ENCODE results near the gene KCNIP4. TPM values are rescaled to one million over a fixed set of nuclear protein-coding genes. Genes with fewer than 3 reads are reported as not detected.

The KCNIP4 gene
- total and polyA plus RNA-seq, 9 of the 15 experiments (the other 6 are each of a cell fraction or from before 2014, with no cell fraction given), result 0.25 to 0.41 TPM; not detected in 7

DNA sequence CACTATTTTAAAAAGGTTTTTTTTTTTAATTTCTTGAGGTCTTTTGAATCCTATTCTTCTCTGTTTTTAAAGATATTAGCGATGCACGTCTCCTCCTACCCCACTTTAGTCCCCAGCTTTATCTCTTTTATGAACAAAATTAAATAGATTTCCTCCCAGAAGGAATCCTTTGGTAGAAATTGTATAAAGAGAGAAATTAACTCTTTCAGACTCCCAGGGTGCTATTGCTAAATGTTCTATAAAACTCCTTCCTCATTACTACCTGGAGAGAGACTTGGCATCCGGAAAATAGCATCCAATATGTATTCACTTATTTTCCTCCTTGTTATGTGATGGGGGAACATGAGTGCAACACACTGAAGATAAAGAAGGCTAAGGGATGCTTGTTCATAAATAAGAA lies 1264.8 kb downstream of the KCNIP4 start:
- ChIA-PET CTCF (ENCODE audit: low intra/inter-chr PET ratio) (interaction anchor here (2.5 kb wide), 1 partner anchor 262 kb away, joined by 8 read pairs; no protein-coding TSS in a partner anchor), POLR2A (no interaction called here)
- in situ Hi-C loops (cut with MboI), result loop anchor here (25.0 kb wide), 1 partner anchor 1996 kb away; no protein-coding TSS in a partner anchor
- Histone ChIP-seq H2AFZ (ENCODE audit: low read depth, low read length) (no peak overlapping the region), H3K9me3 (replicated peaks; ENCODE audit: control insufficient read depth, insufficient read depth, low read depth, low read length) (no peaks in the 10 kb centered on the region), H3K27me3 (ENCODE audit: control insufficient read depth in 2 of 2, insufficient read depth in 2 of 2, low read length in 2 of 2) (no peaks in the 10 kb centered on the region; a peak in 1 of 5 replicates), H3K9ac (ENCODE audit: insufficient read depth in 1 of 2, low read depth in 2 of 2, low read length in 2 of 2) (no peak overlapping the region), H3K27ac (ENCODE audit: extremely low read depth, low read depth, low read length) (no peak overlapping the region), H4K20me1 (replicated peaks; ENCODE audit: control insufficient read depth, insufficient read depth, low read length) (no peaks in the 10 kb centered on the region), H3K9me1 (ENCODE audit: control insufficient read depth, insufficient read depth, low read length) (no peaks in the 10 kb centered on the region), H3K4me3 (no peak overlapping the region), H3K4me1 (replicated peaks in 1 of 2; ENCODE audit: control insufficient read depth in 2 of 2, insufficient read depth in 2 of 2, low read length in 2 of 2) (no peaks in the 10 kb centered on the region), H3K36me3 (ENCODE audit: control insufficient read depth, insufficient read depth, low read length) (no peaks in the 10 kb centered on the region), H3K4me2 (ENCODE audit: insufficient read depth, low read length) (no peak overlapping the region), H3K79me2 (ENCODE audit: control insufficient read depth, insufficient read depth, low read length) (no peaks in the 10 kb centered on the region)
- FAIRE-seq (no peak), DNase-seq (ENCODE audit: extremely low read depth in 1 of 4, low spot score in 3 of 4) (no peak), ATAC-seq (no peak)
- BruUV-seq (replicated peaks), result no TSS peak
- WGBS (ENCODE audit: insufficient coverage, low coverage, missing lambda C conversion rate), result 0% methylated on average over 3 of the region's 3 CpGs
- intact Hi-C loops (cut with micrococcal nuclease), result loop anchor here (2.0 to 10.0 kb wide), 3 partner anchors 139 to 1995 kb away; no protein-coding TSS in a partner anchor
- TF ChIP-seq SMAD3 (CRISPR knock-in tag; conservative IDR thresholded peaks at IDR 0.05), result no peak
- TF ChIP-seq MEF2D (tag; conservative IDR thresholded peaks at IDR 0.05; ENCODE audit: low read depth), result no peak
- TF ChIP-seq, protein P1, sequence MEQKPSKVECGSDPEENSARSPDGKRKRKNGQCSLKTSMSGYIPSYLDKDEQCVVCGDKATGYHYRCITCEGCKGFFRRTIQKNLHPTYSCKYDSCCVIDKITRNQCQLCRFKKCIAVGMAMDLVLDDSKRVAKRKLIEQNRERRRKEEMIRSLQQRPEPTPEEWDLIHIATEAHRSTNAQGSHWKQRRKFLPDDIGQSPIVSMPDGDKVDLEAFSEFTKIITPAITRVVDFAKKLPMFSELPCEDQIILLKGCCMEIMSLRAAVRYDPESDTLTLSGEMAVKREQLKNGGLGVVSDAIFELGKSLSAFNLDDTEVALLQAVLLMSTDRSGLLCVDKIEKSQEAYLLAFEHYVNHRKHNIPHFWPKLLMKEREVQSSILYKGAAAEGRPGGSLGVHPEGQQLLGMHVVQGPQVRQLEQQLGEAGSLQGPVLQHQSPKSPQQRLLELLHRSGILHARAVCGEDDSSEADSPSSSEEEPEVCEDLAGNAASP (IDR thresholded peaks at IDR 0.05), result no peak
- no peak for TF ChIP-seq GATAD2A (IDR thresholded peaks at IDR 0.05)
- no peak for TF ChIP-seq ZNF212 (CRISPR knock-in tag; IDR thresholded peaks at IDR 0.05)
- no peak for TF ChIP-seq ZNF239 (CRISPR knock-in tag; IDR thresholded peaks at IDR 0.05)
- TF ChIP-seq L3MBTL2 (IDR thresholded peaks at IDR 0.05), result no peak
- TF ChIP-seq HDAC1 (IDR thresholded peaks at IDR 0.05), result no peak
- TF ChIP-seq, protein P2, sequence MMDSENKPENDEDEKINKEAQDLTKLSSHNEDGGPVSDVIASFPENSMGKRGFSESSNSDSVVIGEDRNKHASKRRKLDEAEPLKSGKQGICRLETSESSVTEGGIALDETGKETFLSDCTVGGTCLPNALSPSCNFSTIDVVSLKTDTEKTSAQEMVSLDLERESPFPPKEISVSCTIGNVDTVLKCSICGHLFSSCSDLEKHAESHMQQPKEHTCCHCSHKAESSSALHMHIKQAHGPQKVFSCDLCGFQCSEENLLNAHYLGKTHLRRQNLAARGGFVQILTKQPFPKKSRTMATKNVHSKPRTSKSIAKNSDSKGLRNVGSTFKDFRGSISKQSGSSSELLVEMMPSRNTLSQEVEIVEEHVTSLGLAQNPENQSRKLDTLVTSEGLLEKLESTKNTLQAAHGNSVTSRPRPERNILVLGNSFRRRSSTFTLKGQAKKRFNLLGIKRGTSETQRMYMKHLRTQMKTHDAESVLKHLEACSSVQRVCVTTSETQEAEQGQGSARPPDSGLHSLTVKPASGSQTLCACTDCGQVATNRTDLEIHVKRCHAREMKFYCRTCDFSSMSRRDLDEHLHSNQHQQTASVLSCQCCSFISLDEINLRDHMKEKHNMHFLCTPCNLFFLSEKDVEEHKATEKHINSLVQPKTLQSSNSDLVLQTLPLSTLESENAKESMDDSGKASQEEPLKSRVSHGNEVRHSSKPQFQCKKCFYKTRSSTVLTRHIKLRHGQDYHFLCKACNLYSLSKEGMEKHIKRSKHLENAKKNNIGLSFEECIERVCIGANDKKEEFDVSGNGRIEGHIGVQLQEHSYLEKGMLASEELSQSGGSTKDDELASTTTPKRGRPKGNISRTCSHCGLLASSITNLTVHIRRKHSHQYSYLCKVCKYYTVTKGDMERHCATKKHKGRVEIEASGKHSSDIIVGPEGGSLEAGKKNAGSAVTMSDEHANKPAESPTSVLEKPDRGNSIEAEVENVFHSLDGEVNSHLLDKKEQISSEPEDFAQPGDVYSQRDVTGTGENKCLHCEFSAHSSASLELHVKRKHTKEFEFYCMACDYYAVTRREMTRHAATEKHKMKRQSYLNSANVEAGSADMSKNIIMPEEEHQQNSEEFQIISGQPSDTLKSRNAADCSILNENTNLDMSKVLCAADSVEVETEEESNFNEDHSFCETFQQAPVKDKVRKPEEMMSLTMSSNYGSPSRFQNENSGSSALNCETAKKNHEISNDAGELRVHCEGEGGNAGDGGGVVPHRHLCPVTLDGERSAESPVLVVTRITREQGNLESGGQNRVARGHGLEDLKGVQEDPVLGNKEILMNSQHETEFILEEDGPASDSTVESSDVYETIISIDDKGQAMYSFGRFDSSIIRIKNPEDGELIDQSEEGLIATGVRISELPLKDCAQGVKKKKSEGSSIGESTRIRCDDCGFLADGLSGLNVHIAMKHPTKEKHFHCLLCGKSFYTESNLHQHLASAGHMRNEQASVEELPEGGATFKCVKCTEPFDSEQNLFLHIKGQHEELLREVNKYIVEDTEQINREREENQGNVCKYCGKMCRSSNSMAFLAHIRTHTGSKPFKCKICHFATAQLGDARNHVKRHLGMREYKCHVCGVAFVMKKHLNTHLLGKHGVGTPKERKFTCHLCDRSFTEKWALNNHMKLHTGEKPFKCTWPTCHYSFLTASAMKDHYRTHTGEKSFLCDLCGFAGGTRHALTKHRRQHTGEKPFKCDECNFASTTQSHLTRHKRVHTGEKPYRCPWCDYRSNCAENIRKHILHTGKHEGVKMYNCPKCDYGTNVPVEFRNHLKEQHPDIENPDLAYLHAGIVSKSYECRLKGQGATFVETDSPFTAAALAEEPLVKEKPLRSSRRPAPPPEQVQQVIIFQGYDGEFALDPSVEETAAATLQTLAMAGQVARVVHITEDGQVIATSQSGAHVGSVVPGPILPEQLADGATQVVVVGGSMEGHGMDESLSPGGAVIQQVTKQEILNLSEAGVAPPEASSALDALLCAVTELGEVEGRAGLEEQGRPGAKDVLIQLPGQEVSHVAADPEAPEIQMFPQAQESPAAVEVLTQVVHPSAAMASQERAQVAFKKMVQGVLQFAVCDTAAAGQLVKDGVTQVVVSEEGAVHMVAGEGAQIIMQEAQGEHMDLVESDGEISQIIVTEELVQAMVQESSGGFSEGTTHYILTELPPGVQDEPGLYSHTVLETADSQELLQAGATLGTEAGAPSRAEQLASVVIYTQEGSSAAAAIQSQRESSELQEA (IDR thresholded peaks at IDR 0.05; ENCODE audit: low read depth), result no peak
- TF ChIP-seq ZNF184 (CRISPR knock-in tag; IDR thresholded peaks at IDR 0.05), result no peak
- TF ChIP-seq, protein P3, sequence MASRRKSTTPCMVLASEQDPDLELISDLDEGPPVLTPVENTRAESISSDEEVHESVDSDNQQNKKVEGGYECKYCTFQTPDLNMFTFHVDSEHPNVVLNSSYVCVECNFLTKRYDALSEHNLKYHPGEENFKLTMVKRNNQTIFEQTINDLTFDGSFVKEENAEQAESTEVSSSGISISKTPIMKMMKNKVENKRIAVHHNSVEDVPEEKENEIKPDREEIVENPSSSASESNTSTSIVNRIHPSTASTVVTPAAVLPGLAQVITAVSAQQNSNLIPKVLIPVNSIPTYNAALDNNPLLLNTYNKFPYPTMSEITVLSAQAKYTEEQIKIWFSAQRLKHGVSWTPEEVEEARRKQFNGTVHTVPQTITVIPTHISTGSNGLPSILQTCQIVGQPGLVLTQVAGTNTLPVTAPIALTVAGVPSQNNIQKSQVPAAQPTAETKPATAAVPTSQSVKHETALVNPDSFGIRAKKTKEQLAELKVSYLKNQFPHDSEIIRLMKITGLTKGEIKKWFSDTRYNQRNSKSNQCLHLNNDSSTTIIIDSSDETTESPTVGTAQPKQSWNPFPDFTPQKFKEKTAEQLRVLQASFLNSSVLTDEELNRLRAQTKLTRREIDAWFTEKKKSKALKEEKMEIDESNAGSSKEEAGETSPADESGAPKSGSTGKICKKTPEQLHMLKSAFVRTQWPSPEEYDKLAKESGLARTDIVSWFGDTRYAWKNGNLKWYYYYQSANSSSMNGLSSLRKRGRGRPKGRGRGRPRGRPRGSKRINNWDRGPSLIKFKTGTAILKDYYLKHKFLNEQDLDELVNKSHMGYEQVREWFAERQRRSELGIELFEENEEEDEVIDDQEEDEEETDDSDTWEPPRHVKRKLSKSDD (conservative IDR thresholded peaks at IDR 0.05; ENCODE audit: low read length), result no peak
- TF ChIP-seq TBP (optimal IDR thresholded peaks at IDR 0.05; ENCODE audit: low read depth, low read length), result no peak
- no peak for TF ChIP-seq ARID2 (IDR thresholded peaks at IDR 0.05)
